ENCODE results near the gene GNRH2. TPM values are rescaled to one million over a fixed set of nuclear protein-coding genes. Genes with fewer than 3 reads are reported as not detected.
A peak's percentile ranks its signal among the peaks of the same experiment; 100 is the strongest.

GNRH2 gene, protein sequence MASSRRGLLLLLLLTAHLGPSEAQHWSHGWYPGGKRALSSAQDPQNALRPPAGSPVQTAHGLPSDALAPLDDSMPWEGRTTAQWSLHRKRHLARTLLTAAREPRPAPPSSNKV
- total RNA-seq (2022), result 0.50 and 1.7 TPM in 2 replicates
- Bru-seq, nascent RNA, result percentile 33 among the genes with signal in this experiment
- percentile 25 among the genes with signal in this experiment for BruChase-seq, experiment 1, labeled RNA remaining after a 6-hour chase
- percentile 23 among the genes with signal in this experiment for BruChase-seq, experiment 2, labeled RNA remaining after a 2-hour chase
- long read RNA-seq, result 0 reads

DNA sequence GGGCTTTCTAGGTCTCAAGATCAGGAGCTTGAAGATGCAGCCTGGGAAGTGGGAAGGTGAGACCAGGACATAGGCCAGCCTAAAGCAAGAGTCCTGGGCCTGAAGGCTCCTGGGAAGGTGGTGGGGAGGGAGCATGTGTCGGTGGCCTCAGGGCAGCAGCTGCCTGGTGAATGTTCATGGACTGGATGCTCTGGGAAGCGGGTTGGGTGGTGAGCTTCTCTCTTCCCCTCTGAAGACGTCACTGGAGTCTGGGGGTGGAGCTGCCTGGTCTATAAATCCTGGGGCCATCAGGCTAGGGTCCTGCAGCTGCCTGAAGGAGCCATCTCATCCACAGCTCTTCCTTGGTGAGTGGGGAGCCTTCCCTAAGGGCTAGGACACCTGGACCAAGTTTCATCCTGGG is at the start of gene GNRH2:
Gene GNRH2 (plus strand): TSS at position 301 of the 400 bp plus-strand sequence. CDS start 793 bp downstream, outside the sequence.
- Mint-ChIP-seq H3K36me3 (ENCODE audit: insufficient read depth, unreplicated experiment) (peaks cover 27% of the 10 kb centered on the region), H3K4me1 (ENCODE audit: low read depth, unreplicated experiment) (peaks cover 14% of the 10 kb centered on the region), H3K27ac (ENCODE audit: unreplicated experiment) (no peak within 1 kb of the TSS), H3K9me3 (ENCODE audit: low read depth, unreplicated experiment) (no peaks in the 10 kb centered on the region), H3K27me3 (ENCODE audit: unreplicated experiment) (no peaks in the 10 kb centered on the region), H3K4me3 (ENCODE audit: low read depth, unreplicated experiment) (no peak within 1 kb of the TSS)
- CTCF ChIA-PET, result no interaction called here
- no peak for DNase-seq
- no TSS peak for BruUV-seq (replicated peaks)
- TF ChIP-seq, protein P1, sequence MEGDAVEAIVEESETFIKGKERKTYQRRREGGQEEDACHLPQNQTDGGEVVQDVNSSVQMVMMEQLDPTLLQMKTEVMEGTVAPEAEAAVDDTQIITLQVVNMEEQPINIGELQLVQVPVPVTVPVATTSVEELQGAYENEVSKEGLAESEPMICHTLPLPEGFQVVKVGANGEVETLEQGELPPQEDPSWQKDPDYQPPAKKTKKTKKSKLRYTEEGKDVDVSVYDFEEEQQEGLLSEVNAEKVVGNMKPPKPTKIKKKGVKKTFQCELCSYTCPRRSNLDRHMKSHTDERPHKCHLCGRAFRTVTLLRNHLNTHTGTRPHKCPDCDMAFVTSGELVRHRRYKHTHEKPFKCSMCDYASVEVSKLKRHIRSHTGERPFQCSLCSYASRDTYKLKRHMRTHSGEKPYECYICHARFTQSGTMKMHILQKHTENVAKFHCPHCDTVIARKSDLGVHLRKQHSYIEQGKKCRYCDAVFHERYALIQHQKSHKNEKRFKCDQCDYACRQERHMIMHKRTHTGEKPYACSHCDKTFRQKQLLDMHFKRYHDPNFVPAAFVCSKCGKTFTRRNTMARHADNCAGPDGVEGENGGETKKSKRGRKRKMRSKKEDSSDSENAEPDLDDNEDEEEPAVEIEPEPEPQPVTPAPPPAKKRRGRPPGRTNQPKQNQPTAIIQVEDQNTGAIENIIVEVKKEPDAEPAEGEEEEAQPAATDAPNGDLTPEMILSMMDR (IDR thresholded peaks at IDR 0.05; ENCODE audit: unreplicated experiment), result no peak
- intact Hi-C loops (cut with micrococcal nuclease; ENCODE audit: unreplicated experiment), result no loop called here

DNA sequence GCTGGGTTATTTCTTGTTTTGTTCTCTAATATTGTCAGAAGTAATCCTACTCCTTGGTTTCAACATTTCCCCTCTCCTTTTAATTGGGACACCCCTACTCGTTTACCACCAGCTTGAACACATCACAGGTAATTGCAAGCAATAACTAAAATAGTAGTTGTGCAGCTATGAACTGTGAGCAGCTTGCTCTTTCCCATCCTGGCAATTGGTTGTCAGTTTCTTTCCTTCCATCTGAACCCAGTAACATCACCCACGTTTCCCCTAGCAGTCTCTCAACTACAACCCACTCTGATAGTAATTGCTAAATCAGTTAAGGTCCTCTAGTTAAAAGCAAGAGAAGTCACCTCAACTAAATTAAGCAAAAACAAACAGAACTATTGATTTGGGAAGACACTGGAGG is 47.6 kb upstream of the GNRH2 start:
- no TSS peak for BruUV-seq (replicated peaks)
- no peak for DNase-seq
- H3K27ac Mint-ChIP-seq (ENCODE audit: unreplicated experiment), result no peak overlapping the region
- CTCF ChIA-PET, result no interaction called here
- H3K4me3 Mint-ChIP-seq (ENCODE audit: low read depth, unreplicated experiment), result no peak overlapping the region
- H3K4me1 Mint-ChIP-seq (ENCODE audit: low read depth, unreplicated experiment), result no peaks in the 10 kb centered on the region
- H3K9me3 Mint-ChIP-seq (ENCODE audit: low read depth, unreplicated experiment), result no peaks in the 10 kb centered on the region
- TF ChIP-seq, protein P1 (IDR thresholded peaks at IDR 0.05; ENCODE audit: unreplicated experiment), result no peak
- H3K27me3 Mint-ChIP-seq (ENCODE audit: unreplicated experiment), result no peaks in the 10 kb centered on the region
- H3K36me3 Mint-ChIP-seq (ENCODE audit: insufficient read depth, unreplicated experiment), result peaks cover 5% of the 10 kb centered on the region
- intact Hi-C loops (cut with micrococcal nuclease; ENCODE audit: unreplicated experiment), result no loop called here

DNA sequence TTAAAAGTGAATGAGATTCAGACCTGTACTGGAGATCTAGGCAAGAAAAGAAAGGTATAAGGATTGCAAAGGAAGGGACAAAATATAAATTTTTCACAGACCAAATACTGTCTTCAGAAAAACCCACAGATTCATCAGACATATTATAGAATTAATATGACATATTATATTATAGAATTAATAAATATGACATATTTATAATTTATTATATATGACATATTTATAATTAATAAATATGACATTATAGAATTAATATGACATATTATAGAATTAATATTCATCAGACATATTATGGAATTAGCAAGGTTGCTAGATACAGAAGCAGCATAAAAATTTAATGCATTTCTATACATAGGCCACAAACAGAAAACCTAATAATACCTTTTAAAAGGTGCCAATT is 44.7 kb upstream of the GNRH2 start:
- Mint-ChIP-seq H3K27ac (ENCODE audit: unreplicated experiment) (no peak overlapping the region), H3K4me1 (ENCODE audit: low read depth, unreplicated experiment) (no peaks in the 10 kb centered on the region), H3K27me3 (ENCODE audit: unreplicated experiment) (no peaks in the 10 kb centered on the region), H3K36me3 (ENCODE audit: insufficient read depth, unreplicated experiment) (peaks cover 5% of the 10 kb centered on the region), H3K9me3 (ENCODE audit: low read depth, unreplicated experiment) (no peaks in the 10 kb centered on the region), H3K4me3 (ENCODE audit: low read depth, unreplicated experiment) (no peak overlapping the region)
- TF ChIP-seq, protein P1 (IDR thresholded peaks at IDR 0.05; ENCODE audit: unreplicated experiment), result no peak
- intact Hi-C loops (cut with micrococcal nuclease; ENCODE audit: unreplicated experiment), result no loop called here
- no peak for DNase-seq
- CTCF ChIA-PET, result no interaction called here
- no TSS peak for BruUV-seq (replicated peaks)

DNA sequence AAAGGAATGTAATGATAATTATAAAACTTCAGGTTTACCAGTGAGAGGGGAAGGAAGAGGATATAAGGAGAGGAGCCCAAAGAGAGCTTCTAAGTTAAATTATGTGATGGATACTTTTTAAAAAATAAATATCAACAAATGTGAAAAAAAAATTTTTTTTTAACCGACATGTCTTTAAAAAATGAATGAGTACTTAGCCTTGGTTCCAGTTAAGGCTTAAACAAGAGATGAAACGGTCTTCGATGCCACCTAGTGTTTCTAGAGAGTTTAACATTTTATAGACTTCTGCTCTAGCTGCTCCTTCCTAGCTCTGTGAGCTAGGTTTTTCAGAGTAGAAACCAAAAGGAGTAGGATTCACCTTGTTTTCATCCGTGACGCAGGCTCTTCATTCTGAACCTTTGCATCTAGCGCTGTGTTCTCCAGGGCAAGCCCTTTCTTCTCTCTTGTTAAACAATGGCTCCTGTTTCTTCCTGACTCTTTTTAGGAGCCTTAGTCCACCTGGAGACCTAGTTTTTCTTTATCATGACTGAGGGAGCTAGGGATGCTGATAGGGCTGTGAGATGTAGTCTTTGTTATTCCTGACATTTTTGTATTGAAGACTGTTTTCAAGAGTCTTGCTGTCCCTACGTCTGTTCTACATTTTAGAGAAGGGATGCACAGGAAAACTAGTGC is 42.4 kb upstream of the GNRH2 start:
- Mint-ChIP-seq H3K36me3 (ENCODE audit: insufficient read depth, unreplicated experiment) (peaks cover 5% of the 10 kb centered on the region), H3K4me1 (ENCODE audit: low read depth, unreplicated experiment) (no peaks in the 10 kb centered on the region), H3K27me3 (ENCODE audit: unreplicated experiment) (no peaks in the 10 kb centered on the region), H3K9me3 (ENCODE audit: low read depth, unreplicated experiment) (no peaks in the 10 kb centered on the region), H3K27ac (ENCODE audit: unreplicated experiment) (no peak overlapping the region), H3K4me3 (ENCODE audit: low read depth, unreplicated experiment) (no peak overlapping the region)
- intact Hi-C loops (cut with micrococcal nuclease; ENCODE audit: unreplicated experiment), result no loop called here
- no TSS peak for BruUV-seq (replicated peaks)
- DNase-seq, result no peak
- CTCF ChIA-PET, result no interaction called here
- TF ChIP-seq, protein P1 (IDR thresholded peaks at IDR 0.05; ENCODE audit: unreplicated experiment), result no peak
